ENCODE measurements around the gene SLC17A2.

The SLC17A2 gene

GRCh38 chr6:25918083-25918683, 12.3 kb downstream of the SLC17A2 start:
- no peak for DNase-seq (ENCODE audit: extremely low spot score)
- POLR2A ChIA-PET = no interaction called here
- TF ChIP-seq CTCF (IDR thresholded peaks at IDR 0.05; ENCODE audit: control extremely low read depth, extremely low read depth, low read depth, missing control alignments) = no peak
- CTCF ChIA-PET = no interaction called here

- POLR2A ChIA-PET = no interaction called here
- DNase-seq (ENCODE audit: extremely low spot score) = no peak
- TF ChIP-seq CTCF (IDR thresholded peaks at IDR 0.05; ENCODE audit: control extremely low read depth, extremely low read depth, low read depth, missing control alignments) = no peak
- CTCF ChIA-PET = no interaction called here
These were observed 13.6 kb downstream of the SLC17A2 start for GRCh38 chr6:25916789-25917490.

GRCh38 chr6:25916330-25916729, 14.2 kb downstream of the SLC17A2 start:
- CTCF ChIA-PET = no interaction called here
- DNase-seq (ENCODE audit: extremely low spot score) = no peak
- POLR2A ChIA-PET = no interaction called here
- no peak for TF ChIP-seq CTCF (IDR thresholded peaks at IDR 0.05; ENCODE audit: control extremely low read depth, extremely low read depth, low read depth, missing control alignments)

- no peak for TF ChIP-seq CTCF (IDR thresholded peaks at IDR 0.05; ENCODE audit: control extremely low read depth, extremely low read depth, low read depth, missing control alignments)
- ChIA-PET CTCF (interaction anchor here (1.0 to 1.6 kb wide), 2 partner anchors 12 to 14 kb away, joined by 3 to 4 read pairs; no protein-coding TSS in a partner anchor), POLR2A (interaction anchor here (0.6 kb wide), 1 partner anchor 64 kb away, joined by 4 read pairs; no protein-coding TSS in a partner anchor)
- DNase-seq (ENCODE audit: extremely low spot score) = no peak
These were observed 16.8 kb downstream of the SLC17A2 start for GRCh38 chr6:25913741-25914140.

- no peak for TF ChIP-seq CTCF (IDR thresholded peaks at IDR 0.05; ENCODE audit: control extremely low read depth, extremely low read depth, low read depth, missing control alignments)
- DNase-seq (ENCODE audit: extremely low spot score) = no peak
- CTCF ChIA-PET = interaction anchor here (0.6 to 1.6 kb wide), 2 partner anchors 11 to 81 kb away, joined by 3 read pairs; no protein-coding TSS in a partner anchor
- POLR2A ChIA-PET = no interaction called here
These were observed 19.1 kb downstream of the SLC17A2 start for GRCh38 chr6:25911351-25911750.

- DNase-seq (ENCODE audit: extremely low spot score) = no peak
- ChIA-PET POLR2A (no interaction called here), CTCF (interaction anchor here (0.6 kb wide), 1 partner anchor 361 kb away, joined by 3 read pairs; no protein-coding TSS in a partner anchor)
- no peak for TF ChIP-seq CTCF (IDR thresholded peaks at IDR 0.05; ENCODE audit: control extremely low read depth, extremely low read depth, low read depth, missing control alignments)
These were observed 22.9 kb downstream of the SLC17A2 start for GRCh38 chr6:25907475-25908014.
